ENCODE data around the gene TTC28. TPM values are rescaled to one million over a fixed set of nuclear protein-coding genes. Genes with fewer than 3 reads are reported as not detected.

The TTC28 gene
- total RNA-seq, 1 donor from 2014 or later = 23.2 TPM

DNA sequence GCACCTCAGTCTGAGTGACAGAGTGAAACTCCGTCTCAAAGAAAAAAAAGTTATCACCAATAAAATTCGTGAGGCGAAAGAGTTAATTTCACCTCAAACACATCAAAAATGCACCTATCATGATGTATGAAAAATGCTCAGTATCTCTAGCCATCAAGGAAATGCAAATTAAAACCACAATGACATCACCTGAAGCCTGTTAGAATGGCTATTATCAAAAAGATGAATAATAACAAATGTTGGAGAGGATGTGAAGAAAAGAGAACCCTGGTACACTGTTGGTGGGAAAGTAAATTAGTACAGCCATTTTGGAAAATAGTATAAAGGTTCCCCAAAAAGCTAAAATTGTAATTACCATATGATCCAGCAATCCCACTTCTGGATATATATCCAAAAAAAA, 38.4 kb upstream of the TTC28 start:
- no peaks in the 10 kb centered on the region for H3K79me2 ChIP-seq (ENCODE audit: insufficient read depth, low read length)
- no peak overlapping the region for H3K4me3 ChIP-seq (ENCODE audit: insufficient read depth, low read depth, low read length)
- no peaks in the 10 kb centered on the region for H4K20me1 ChIP-seq (ENCODE audit: insufficient read depth, low read length)
- no peak overlapping the region for H3K4me2 ChIP-seq (ENCODE audit: low read length)
- H3K27ac Mint-ChIP-seq (ENCODE audit: unreplicated experiment) = no peak overlapping the region
- no peaks in the 10 kb centered on the region for H3K36me3 ChIP-seq (ENCODE audit: insufficient read depth, low read length)
- peaks cover 2% of the 10 kb centered on the region for H3K36me3 Mint-ChIP-seq (ENCODE audit: low read depth, unreplicated experiment)
- no peak overlapping the region for H3K27ac ChIP-seq (ENCODE audit: low read depth, low read length)
- no peak overlapping the region for H3K4me3 Mint-ChIP-seq (ENCODE audit: unreplicated experiment)
- H2AFZ ChIP-seq (ENCODE audit: low read depth, low read length) = no peak overlapping the region
- no peak for DNase-seq (ENCODE audit: low read depth)
- TF ChIP-seq EZH2 (IDR thresholded peaks at IDR 0.05; ENCODE audit: insufficient read depth, low read length) = no peak
- TF ChIP-seq, protein P1, sequence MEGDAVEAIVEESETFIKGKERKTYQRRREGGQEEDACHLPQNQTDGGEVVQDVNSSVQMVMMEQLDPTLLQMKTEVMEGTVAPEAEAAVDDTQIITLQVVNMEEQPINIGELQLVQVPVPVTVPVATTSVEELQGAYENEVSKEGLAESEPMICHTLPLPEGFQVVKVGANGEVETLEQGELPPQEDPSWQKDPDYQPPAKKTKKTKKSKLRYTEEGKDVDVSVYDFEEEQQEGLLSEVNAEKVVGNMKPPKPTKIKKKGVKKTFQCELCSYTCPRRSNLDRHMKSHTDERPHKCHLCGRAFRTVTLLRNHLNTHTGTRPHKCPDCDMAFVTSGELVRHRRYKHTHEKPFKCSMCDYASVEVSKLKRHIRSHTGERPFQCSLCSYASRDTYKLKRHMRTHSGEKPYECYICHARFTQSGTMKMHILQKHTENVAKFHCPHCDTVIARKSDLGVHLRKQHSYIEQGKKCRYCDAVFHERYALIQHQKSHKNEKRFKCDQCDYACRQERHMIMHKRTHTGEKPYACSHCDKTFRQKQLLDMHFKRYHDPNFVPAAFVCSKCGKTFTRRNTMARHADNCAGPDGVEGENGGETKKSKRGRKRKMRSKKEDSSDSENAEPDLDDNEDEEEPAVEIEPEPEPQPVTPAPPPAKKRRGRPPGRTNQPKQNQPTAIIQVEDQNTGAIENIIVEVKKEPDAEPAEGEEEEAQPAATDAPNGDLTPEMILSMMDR (IDR thresholded peaks at IDR 0.05; ENCODE audit: insufficient read depth, low read depth, low read length) = no peak
- H3K9me3 ChIP-seq (ENCODE audit: insufficient read depth, low read depth, low read length) = no peaks in the 10 kb centered on the region
- no peaks in the 10 kb centered on the region for H3K4me1 ChIP-seq (ENCODE audit: insufficient read depth, low read length)
- no peaks in the 10 kb centered on the region for H3K27me3 Mint-ChIP-seq (ENCODE audit: low read depth, unreplicated experiment)
- no peaks in the 10 kb centered on the region for H3K9me3 Mint-ChIP-seq (ENCODE audit: unreplicated experiment)
- peaks cover 4% of the 10 kb centered on the region for H3K4me1 Mint-ChIP-seq (ENCODE audit: low read depth, unreplicated experiment)
- no peaks in the 10 kb centered on the region for H3K27me3 ChIP-seq (ENCODE audit: insufficient read depth, low read length)
- no peak overlapping the region for H3K9ac ChIP-seq (ENCODE audit: low read length)
- FAIRE-seq = no peak

DNA sequence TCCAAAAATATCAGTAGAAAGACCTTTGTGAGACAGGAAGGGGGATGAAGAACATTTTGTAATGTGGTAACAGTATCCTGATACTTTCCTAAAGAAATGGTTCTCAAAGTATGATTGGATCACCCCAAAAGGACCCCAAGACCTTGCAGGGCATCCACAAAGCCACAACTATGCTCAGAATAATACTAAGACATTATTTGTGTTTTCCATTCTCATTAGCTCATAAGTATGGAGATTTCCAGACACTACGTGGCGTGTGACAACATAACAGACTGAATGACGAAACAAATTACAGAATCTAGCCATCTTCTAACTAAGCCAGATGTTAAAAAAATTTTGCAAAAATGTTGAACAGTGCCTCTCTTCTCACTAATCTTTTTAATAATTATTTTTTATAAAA, 37.0 kb upstream of the TTC28 start:
- H3K27ac Mint-ChIP-seq (ENCODE audit: unreplicated experiment) = no peak overlapping the region
- TF ChIP-seq, protein P1 (IDR thresholded peaks at IDR 0.05; ENCODE audit: insufficient read depth, low read depth, low read length) = no peak
- TF ChIP-seq EZH2 (IDR thresholded peaks at IDR 0.05; ENCODE audit: insufficient read depth, low read length) = no peak
- no peak overlapping the region for H3K4me3 Mint-ChIP-seq (ENCODE audit: unreplicated experiment)
- Histone ChIP-seq H3K4me2 (ENCODE audit: low read length) (no peak overlapping the region), H3K79me2 (ENCODE audit: insufficient read depth, low read length) (no peaks in the 10 kb centered on the region), H3K27ac (ENCODE audit: low read depth, low read length) (no peak overlapping the region), H3K9me3 (ENCODE audit: insufficient read depth, low read depth, low read length) (no peaks in the 10 kb centered on the region), H3K36me3 (ENCODE audit: insufficient read depth, low read length) (no peaks in the 10 kb centered on the region), H2AFZ (ENCODE audit: low read depth, low read length) (no peak overlapping the region), H3K4me1 (ENCODE audit: insufficient read depth, low read length) (peaks cover 10% of the 10 kb centered on the region), H3K27me3 (ENCODE audit: insufficient read depth, low read length) (no peaks in the 10 kb centered on the region), H4K20me1 (ENCODE audit: insufficient read depth, low read length) (no peaks in the 10 kb centered on the region), H3K4me3 (ENCODE audit: insufficient read depth, low read depth, low read length) (no peak overlapping the region), H3K9ac (ENCODE audit: low read length) (no peak overlapping the region)
- FAIRE-seq (no peak), DNase-seq (ENCODE audit: low read depth) (peak; percentile 38)
- no peaks in the 10 kb centered on the region for H3K9me3 Mint-ChIP-seq (ENCODE audit: unreplicated experiment)
- peaks cover 14% of the 10 kb centered on the region for H3K4me1 Mint-ChIP-seq (ENCODE audit: low read depth, unreplicated experiment)
- H3K27me3 Mint-ChIP-seq (ENCODE audit: low read depth, unreplicated experiment) = no peaks in the 10 kb centered on the region
- peaks cover 2% of the 10 kb centered on the region for H3K36me3 Mint-ChIP-seq (ENCODE audit: low read depth, unreplicated experiment)

- no peak overlapping the region for H3K4me3 Mint-ChIP-seq (ENCODE audit: unreplicated experiment)
- H3K36me3 ChIP-seq (ENCODE audit: insufficient read depth, low read length) = no peaks in the 10 kb centered on the region
- no peak overlapping the region for H3K27ac ChIP-seq (ENCODE audit: low read depth, low read length)
- no peak overlapping the region for H3K9ac ChIP-seq (ENCODE audit: low read length)
- H3K4me3 ChIP-seq (ENCODE audit: insufficient read depth, low read depth, low read length) = no peak overlapping the region
- H4K20me1 ChIP-seq (ENCODE audit: insufficient read depth, low read length) = no peaks in the 10 kb centered on the region
- no peaks in the 10 kb centered on the region for H3K79me2 ChIP-seq (ENCODE audit: insufficient read depth, low read length)
- H3K4me2 ChIP-seq (ENCODE audit: low read length) = no peak overlapping the region
- no peak for FAIRE-seq
- H3K9me3 Mint-ChIP-seq (ENCODE audit: unreplicated experiment) = no peaks in the 10 kb centered on the region
- no peak overlapping the region for H3K27ac Mint-ChIP-seq (ENCODE audit: unreplicated experiment)
- peaks cover 2% of the 10 kb centered on the region for H3K36me3 Mint-ChIP-seq (ENCODE audit: low read depth, unreplicated experiment)
- H3K27me3 ChIP-seq (ENCODE audit: insufficient read depth, low read length) = no peaks in the 10 kb centered on the region
- H3K4me1 ChIP-seq (ENCODE audit: insufficient read depth, low read length) = peaks cover 10% of the 10 kb centered on the region
- TF ChIP-seq EZH2 (IDR thresholded peaks at IDR 0.05; ENCODE audit: insufficient read depth, low read length) = no peak
- TF ChIP-seq, protein P1 (IDR thresholded peaks at IDR 0.05; ENCODE audit: insufficient read depth, low read depth, low read length) = no peak
- no peak overlapping the region for H2AFZ ChIP-seq (ENCODE audit: low read depth, low read length)
- H3K9me3 ChIP-seq (ENCODE audit: insufficient read depth, low read depth, low read length) = no peaks in the 10 kb centered on the region
- no peak for DNase-seq (ENCODE audit: low read depth)
- no peaks in the 10 kb centered on the region for H3K27me3 Mint-ChIP-seq (ENCODE audit: low read depth, unreplicated experiment)
- peaks cover 24% of the 10 kb centered on the region for H3K4me1 Mint-ChIP-seq (ENCODE audit: low read depth, unreplicated experiment)
Observed at GRCh38 chr22:28715611-28716010, 36.0 kb upstream of the TTC28 start.
